GM12892 (cell line): Measurements from ENCODE around the gene MORC3.
"Not testable (repeated sequence)": the region's sequence is repeated elsewhere in the genome, so short reads cannot be mapped to it uniquely, and the experiment has no call there.

ENCODE experiments used
- DNase-seq: peaks from one replicate; pipeline ENCODE4 v3.0.0; 2011; ENCODE audit not compliant: insufficient read length
- FAIRE-seq: peaks from 2 replicates; lab custom pipeline; 2011; peaks lifted over from hg19 to GRCh38; lab: Jason Lieb, UNC
- POLR2A ChIP-seq: IDR thresholded peaks from 2 replicates; pipeline ENCODE4 v1.6.1; 2011; ENCODE audit warnings: low read depth, low read length, control low read depth
- POLR2AphosphoS5 ChIP-seq: IDR thresholded peaks from 2 replicates; pipeline ENCODE4 v1.6.1; 2011; ENCODE audit warnings: low read depth, low read length, control low read depth
- TAF1 ChIP-seq: IDR thresholded peaks from 2 replicates; pipeline ENCODE4 v1.6.1; 2011; ENCODE audit warnings: low read depth, mild to moderate bottlenecking, control low read depth, low read length, borderline replicate concordance

The MORC3 gene

GRCh38 chr21:36396971-36397370, 77.0 kb downstream of the MORC3 start:
- DNase-seq (no peak), FAIRE-seq (no peak)
- TF ChIP-seq POLR2AphosphoS5 (no peak), TAF1 (no peak), POLR2A (no peak)

- FAIRE-seq (no peak), DNase-seq (no peak)
- TF ChIP-seq TAF1 (no peak), POLR2A (no peak), POLR2AphosphoS5 (no peak)
Measured at GRCh38 chr21:36397606-36398005, 77.6 kb downstream of the MORC3 start.

- FAIRE-seq, DNase-seq: not testable (repeated sequence)
Measured at GRCh38 chr21:36399736-36400135, 79.7 kb downstream of the MORC3 start.

- TF ChIP-seq TAF1 (no peak), POLR2A (no peak), POLR2AphosphoS5 (no peak)
- DNase-seq (no peak), FAIRE-seq (no peak)
Measured at GRCh38 chr21:36400719-36401118, 80.7 kb downstream of the MORC3 start.

- DNase-seq (no peak), FAIRE-seq (no peak)
- TF ChIP-seq TAF1, result no peak
- TF ChIP-seq POLR2AphosphoS5, result no peak
- TF ChIP-seq POLR2A, result no peak
Measured at GRCh38 chr21:36402339-36402738, 82.3 kb downstream of the MORC3 start.

- DNase-seq (no peak), FAIRE-seq (no peak)
- TF ChIP-seq POLR2AphosphoS5 (no peak), TAF1 (no peak), POLR2A (no peak)
Measured at GRCh38 chr21:36403713-36404112, 83.7 kb downstream of the MORC3 start.

GRCh38 chr21:36408568-36408967, 88.6 kb downstream of the MORC3 start:
- DNase-seq, result no peak
- no peak for TF ChIP-seq TAF1
- TF ChIP-seq POLR2A, result no peak
- no peak for TF ChIP-seq POLR2AphosphoS5
- FAIRE-seq, result no peak

- TF ChIP-seq TAF1 (no peak), POLR2A (no peak), POLR2AphosphoS5 (no peak)
- DNase-seq (no peak), FAIRE-seq (no peak)
Measured at GRCh38 chr21:36411301-36411700, 91.3 kb downstream of the MORC3 start.

- FAIRE-seq (no peak), DNase-seq (no peak)
- no peak for TF ChIP-seq POLR2A
- TF ChIP-seq POLR2AphosphoS5, result no peak
- no peak for TF ChIP-seq TAF1
Measured at GRCh38 chr21:36412916-36413315, 92.9 kb downstream of the MORC3 start.

- no peak for FAIRE-seq
- no peak for DNase-seq
- no peak for TF ChIP-seq POLR2AphosphoS5
- no peak for TF ChIP-seq POLR2A
- TF ChIP-seq TAF1, result no peak
Measured at GRCh38 chr21:36415375-36415774, 95.4 kb downstream of the MORC3 start.

- TF ChIP-seq POLR2AphosphoS5, result no peak
- no peak for TF ChIP-seq TAF1
- TF ChIP-seq POLR2A, result no peak
- DNase-seq, result no peak
- no peak for FAIRE-seq
Measured at GRCh38 chr21:36419241-36419640, 99.2 kb downstream of the MORC3 start.

GRCh38 chr21:36419996-36420395, 100.0 kb downstream of the MORC3 start:
- peak; percentile 90 for FAIRE-seq
- no peak for TF ChIP-seq TAF1
- no peak for TF ChIP-seq POLR2A
- TF ChIP-seq POLR2AphosphoS5, result no peak
- DNase-seq, result peak; percentile 73
